ENCODE measurements around the gene SLC27A2.
A peak's percentile ranks its signal among the peaks of the same experiment; 100 is the strongest.

SLC27A2 gene

DNA sequence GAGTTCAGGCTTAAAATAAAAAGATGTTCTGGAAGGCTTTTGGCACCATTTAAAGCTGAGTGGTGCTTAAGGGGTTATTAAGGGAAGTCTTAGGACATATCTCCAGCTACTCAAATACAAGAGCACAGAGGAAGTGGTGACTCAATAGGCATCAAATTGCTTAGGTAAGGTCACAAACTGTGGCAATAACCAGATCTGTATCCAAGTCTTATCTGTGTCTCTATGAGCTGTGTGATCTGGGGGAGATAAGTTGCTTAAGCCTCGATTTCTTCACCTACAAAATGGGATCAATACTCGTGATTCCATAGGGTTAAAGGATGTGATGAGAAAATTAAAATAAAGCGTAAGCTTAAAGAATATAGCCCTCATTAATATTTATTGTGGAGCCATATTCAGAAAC, 75.9 kb downstream of the SLC27A2 start:
- DNase-seq (no peak), ATAC-seq (replicated peaks) (no peak)
- H3K4me3 Mint-ChIP-seq = no peak overlapping the region
- H3K4me1 Mint-ChIP-seq (ENCODE audit: low read depth in 2 of 2) = peaks cover 35% of the 10 kb centered on the region in 2 donors
- peaks cover 15% of the 10 kb centered on the region for H3K36me3 Mint-ChIP-seq (ENCODE audit: insufficient read depth)
- H3K27ac Mint-ChIP-seq = no peak overlapping the region
- H3K27me3 Mint-ChIP-seq = no peaks in the 10 kb centered on the region
- H3K9me3 Mint-ChIP-seq = no peaks in the 10 kb centered on the region

DNA sequence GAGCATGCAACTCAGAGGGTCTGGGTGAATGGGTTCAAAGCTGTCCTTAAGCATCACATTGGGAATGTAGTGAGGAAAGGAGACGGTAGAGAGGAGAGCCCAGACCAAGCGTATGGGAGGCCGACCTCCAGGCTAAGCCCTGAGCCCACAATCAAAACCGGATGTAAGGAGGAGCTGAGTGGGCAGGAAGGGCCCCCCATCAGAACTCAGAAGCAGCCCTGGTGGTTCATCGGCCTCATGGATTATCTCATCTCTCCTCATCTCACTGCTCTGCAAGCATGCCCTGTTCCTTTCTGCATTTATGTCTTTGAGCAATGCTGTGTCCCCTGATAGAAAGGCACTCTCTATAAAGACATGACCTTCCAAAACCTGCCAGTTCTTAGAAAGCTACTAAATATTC, 77.3 kb downstream of the SLC27A2 start:
- Mint-ChIP-seq H3K27ac (peak overlapping the region; percentile 82 to 87), H3K4me1 (ENCODE audit: low read depth in 2 of 2) (peaks cover 39 to 40% of the 10 kb centered on the region in 2 donors)

DNA sequence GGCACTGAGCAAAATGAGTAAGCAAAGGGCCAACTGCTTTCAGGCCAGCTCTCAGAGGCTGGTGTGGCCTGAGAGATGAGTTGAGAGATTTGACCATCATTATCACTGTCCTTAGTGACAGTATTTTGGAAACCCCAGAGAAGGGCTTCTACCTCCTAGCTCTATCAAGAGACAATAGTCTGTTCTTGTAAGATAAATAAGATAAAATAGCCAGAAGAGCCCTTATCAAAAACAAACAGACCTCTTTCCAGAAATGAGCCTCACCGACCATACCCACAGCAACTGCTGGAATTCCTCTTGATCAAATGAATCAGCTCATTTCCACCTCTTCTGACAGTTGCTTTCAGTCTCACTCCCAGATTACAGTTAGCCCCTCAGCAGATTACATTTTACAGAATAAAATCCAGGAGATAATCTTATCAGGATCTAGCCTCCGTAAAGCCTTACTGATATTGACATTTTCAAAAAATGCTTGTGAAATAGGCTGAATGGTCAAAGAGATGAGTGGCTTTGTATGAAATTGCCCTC, 79.0 kb downstream of the SLC27A2 start:
- Mint-ChIP-seq H3K9me3 (no peaks in the 10 kb centered on the region), H3K36me3 (ENCODE audit: insufficient read depth) (peaks cover 15% of the 10 kb centered on the region), H3K27ac (peak overlapping the region; percentile 82 to 87), H3K4me1 (ENCODE audit: low read depth in 2 of 2) (peaks cover 39 to 41% of the 10 kb centered on the region in 2 donors), H3K27me3 (no peaks in the 10 kb centered on the region), H3K4me3 (peak overlapping the region; percentile 46 to 58)
- no peak for ATAC-seq (replicated peaks)
- no peak for DNase-seq

More for the DNA sequence above, 77.3 kb downstream of the SLC27A2 start:
- Mint-ChIP-seq H3K9me3 (no peaks in the 10 kb centered on the region), H3K36me3 (ENCODE audit: insufficient read depth) (peaks cover 15% of the 10 kb centered on the region), H3K27me3 (no peaks in the 10 kb centered on the region), H3K4me3 (peak overlapping the region; percentile 2 to 46)
- DNase-seq = no peak
- ATAC-seq (replicated peaks) = no peak

DNA sequence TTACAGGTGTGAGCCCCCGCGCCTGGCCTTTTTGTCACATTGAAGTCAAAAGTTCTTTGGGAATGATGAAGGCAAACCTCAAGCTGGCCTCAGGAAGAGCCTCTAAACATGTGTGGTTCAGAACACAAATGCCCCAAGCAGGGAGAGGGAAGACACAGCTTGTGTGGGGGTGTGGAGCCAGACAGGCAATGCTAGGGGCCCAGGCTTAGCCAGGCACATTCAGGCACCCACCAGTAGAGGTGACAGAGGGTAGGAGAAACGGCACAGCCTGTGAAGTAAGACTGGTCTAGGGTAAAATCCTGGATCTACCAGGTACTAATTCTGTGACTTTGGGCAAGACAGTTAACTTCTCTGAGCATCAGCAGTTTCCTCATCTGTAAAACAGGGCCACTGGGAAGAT, 80.0 kb downstream of the SLC27A2 start:
- peak overlapping the region; percentile 19 to 47 for H3K4me3 Mint-ChIP-seq
- no peaks in the 10 kb centered on the region for H3K27me3 Mint-ChIP-seq
- peaks cover 15% of the 10 kb centered on the region for H3K36me3 Mint-ChIP-seq (ENCODE audit: insufficient read depth)
- peaks cover 39 to 41% of the 10 kb centered on the region in 2 donors for H3K4me1 Mint-ChIP-seq (ENCODE audit: low read depth in 2 of 2)
- ATAC-seq (replicated peaks) (peak; percentile 41), DNase-seq (peak in 1 of 3 experiments; percentile 29)
- no peaks in the 10 kb centered on the region for H3K9me3 Mint-ChIP-seq
- peak overlapping the region; percentile 82 to 87 for H3K27ac Mint-ChIP-seq

DNA sequence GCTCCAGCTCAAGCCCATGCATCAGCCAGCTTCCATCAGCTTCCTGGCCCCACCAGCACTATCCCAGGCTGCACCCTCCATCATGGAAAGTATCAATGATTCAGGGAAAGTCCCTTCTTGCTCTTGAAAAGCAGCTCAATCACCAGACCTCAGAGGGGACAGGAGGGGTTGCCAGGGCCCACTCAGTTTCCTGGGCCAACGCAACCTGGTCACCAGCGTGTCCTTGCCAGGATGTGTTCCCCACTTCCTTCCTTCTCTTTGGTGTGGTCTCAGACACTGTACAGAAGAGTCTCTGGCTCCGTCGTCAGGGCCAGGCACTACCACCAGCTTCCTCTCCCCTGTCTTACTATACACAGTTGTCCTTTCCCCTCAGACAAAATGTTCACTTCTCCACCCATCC, 80.5 kb downstream of the SLC27A2 start:
- Mint-ChIP-seq H3K36me3 (ENCODE audit: insufficient read depth) (peaks cover 15% of the 10 kb centered on the region), H3K9me3 (no peaks in the 10 kb centered on the region), H3K27ac (peak overlapping the region; percentile 82 to 87), H3K4me1 (ENCODE audit: low read depth in 2 of 2) (peaks cover 39 to 41% of the 10 kb centered on the region in 2 donors), H3K27me3 (no peaks in the 10 kb centered on the region), H3K4me3 (peak overlapping the region; percentile 19 to 47)
- DNase-seq (peak; percentile 62 to 65 (median 64)), ATAC-seq (replicated peaks) (peak; percentile 86)

DNA sequence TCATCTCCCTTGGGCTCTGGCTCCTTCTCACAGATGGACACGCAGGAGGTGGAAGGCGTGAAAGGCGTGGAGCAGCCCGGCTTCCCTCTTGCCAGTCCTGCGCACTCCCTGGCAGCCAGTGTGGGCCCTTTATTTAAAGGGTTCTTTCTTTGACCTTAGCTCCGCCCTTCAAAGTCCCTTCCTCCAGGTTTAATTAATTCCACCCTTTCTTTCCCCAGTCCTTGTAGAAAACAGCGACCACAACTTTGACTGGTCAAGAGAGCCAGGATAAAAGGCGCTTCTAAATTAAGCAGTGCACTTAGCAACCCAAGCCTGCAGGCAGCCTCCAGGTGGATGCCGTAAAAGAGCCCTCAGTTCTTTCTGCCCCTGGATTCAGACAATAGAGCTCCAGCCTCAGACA, 83.6 kb downstream of the SLC27A2 start, which contains the start of gene HDC:
HDC (minus strand) TSS at position 107 of the 400 bp plus-strand sequence; CDS start at position 4, 103 bp downstream.
- DNase-seq = no peak
- Mint-ChIP-seq H3K27ac (peak within 1 kb of the TSS in 1 of 2 donors; percentile 87), H3K9me3 (no peaks in the 10 kb centered on the region), H3K27me3 (no peaks in the 10 kb centered on the region), H3K36me3 (ENCODE audit: insufficient read depth) (peaks cover 10% of the 10 kb centered on the region), H3K4me1 (ENCODE audit: low read depth in 2 of 2) (peaks cover 24 to 26% of the 10 kb centered on the region in 2 donors), H3K4me3 (no peak within 1 kb of the TSS)
- ATAC-seq (replicated peaks) = no peak

DNA sequence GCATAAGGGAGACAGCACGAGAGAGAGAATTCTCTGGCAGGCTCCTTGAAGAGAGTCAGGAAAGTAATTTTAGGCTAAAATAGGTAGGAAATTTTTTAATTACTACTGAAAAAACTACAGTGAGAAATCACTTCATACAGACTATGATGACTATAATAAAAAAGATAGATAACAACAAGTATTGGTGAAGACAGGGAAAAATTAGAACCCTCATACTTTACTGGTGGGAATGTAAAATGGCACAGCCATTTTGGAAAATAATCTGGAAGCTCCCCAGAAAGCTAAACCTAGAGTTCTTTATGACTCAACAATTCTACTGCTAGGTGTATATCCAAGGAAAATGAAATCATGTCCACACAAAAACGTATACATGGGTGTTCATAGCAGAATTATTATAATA, 85.6 kb downstream of the SLC27A2 start:
- ATAC-seq (replicated peaks) (no peak), DNase-seq (no peak)
- Mint-ChIP-seq H3K4me3 (no peak overlapping the region), H3K36me3 (ENCODE audit: insufficient read depth) (peaks cover 3% of the 10 kb centered on the region), H3K4me1 (ENCODE audit: low read depth in 2 of 2) (peaks cover 7 to 10% of the 10 kb centered on the region in 2 donors), H3K9me3 (no peaks in the 10 kb centered on the region), H3K27ac (no peak overlapping the region), H3K27me3 (no peaks in the 10 kb centered on the region)

DNA sequence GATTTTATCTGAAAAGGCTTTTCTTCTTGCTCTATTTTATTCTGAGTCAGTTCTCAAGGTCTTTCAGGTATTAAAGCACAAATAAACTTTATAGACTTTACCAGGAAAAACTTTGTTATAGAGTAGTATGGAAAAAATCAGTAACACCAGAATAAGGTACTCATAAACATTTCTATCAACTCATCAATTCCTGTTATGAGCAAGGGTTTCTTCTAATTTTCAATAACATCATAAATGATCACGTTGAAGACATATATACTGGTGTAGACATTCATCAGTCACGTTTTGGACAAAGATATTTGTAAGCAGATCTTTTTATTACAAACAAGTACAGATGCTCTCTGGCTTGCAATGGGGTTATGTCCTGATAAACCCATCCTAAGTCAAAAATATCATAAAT, 93.1 kb downstream of the SLC27A2 start:
- H3K4me3 Mint-ChIP-seq = no peak overlapping the region
- H3K9me3 Mint-ChIP-seq = no peaks in the 10 kb centered on the region
- DNase-seq = no peak
- no peak for ATAC-seq (replicated peaks)
- H3K27ac Mint-ChIP-seq = no peak overlapping the region
- H3K4me1 Mint-ChIP-seq (ENCODE audit: low read depth in 2 of 2) = no peaks in the 10 kb centered on the region
- no peaks in the 10 kb centered on the region for H3K27me3 Mint-ChIP-seq
- H3K36me3 Mint-ChIP-seq (ENCODE audit: insufficient read depth) = peaks cover 9% of the 10 kb centered on the region

DNA sequence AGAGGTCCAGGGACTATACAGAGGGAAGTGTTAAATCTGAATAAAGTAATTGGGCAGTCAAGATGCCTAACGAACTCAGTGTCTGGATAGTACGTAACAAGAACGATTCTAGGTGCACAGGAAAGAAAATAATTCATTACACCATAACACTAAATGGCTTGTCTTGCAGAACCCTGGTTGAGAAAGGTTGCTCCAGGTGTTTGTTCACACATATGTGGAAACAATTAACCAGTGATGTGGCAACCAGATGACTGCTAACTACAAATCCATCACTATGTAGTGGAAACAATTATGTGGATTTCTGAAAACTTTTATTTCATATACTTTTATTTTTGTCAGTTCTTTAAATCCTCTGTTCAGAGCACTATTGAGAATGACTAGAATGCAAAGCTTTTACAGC, 93.9 kb downstream of the SLC27A2 start:
- Mint-ChIP-seq H3K27me3 (no peaks in the 10 kb centered on the region), H3K27ac (no peak overlapping the region), H3K36me3 (ENCODE audit: insufficient read depth) (peaks cover 9% of the 10 kb centered on the region), H3K9me3 (no peaks in the 10 kb centered on the region), H3K4me1 (ENCODE audit: low read depth in 2 of 2) (no peaks in the 10 kb centered on the region), H3K4me3 (no peak overlapping the region)
- no peak for ATAC-seq (replicated peaks)
- no peak for DNase-seq

DNA sequence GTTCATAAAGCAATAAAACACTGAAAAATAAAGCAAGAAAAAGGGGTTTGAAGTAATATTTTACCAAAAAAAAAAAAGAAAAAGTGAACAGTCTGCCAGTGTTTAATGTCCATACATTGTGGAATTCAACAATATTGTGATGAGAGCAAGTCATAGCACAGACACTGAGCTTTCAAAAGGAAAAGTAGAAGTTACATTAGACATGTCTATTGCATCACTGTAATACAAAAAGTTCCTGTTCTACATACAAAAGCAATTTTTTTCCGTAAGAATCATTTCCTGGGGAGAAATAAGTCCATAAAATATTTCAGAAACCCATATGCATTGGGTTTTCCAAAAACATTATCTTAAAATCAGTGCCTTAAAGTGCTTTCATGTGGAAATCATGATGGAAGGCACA, 95.4 kb downstream of the SLC27A2 start:
- no peak for DNase-seq
- H3K27ac Mint-ChIP-seq = peak overlapping the region in 1 of 2 donors; percentile 55
- no peaks in the 10 kb centered on the region for H3K9me3 Mint-ChIP-seq
- no peaks in the 10 kb centered on the region for H3K4me1 Mint-ChIP-seq (ENCODE audit: low read depth in 2 of 2)
- H3K36me3 Mint-ChIP-seq (ENCODE audit: insufficient read depth) = peaks cover 9% of the 10 kb centered on the region
- H3K4me3 Mint-ChIP-seq = no peak overlapping the region
- no peaks in the 10 kb centered on the region for H3K27me3 Mint-ChIP-seq
- ATAC-seq (replicated peaks) = no peak

DNA sequence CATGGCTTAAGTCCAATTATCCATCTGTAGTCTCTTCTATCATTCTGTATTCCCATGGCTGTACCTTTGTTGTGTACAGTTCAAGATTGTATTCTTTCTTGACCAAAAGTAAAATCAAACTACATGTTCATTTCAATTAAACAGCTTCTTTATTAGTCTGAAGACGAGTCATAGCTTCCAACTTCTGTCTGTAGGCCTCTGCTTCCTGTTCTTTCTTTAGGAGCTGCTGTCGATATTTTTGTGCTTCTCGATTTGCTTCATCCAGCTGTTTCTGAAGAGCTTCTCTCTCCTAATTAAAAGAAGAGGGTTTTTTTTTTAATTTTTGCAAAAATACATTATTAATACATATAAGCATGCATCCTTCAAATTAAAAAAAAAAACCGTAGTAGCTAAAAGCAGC, 96.5 kb downstream of the SLC27A2 start:
- ATAC-seq (replicated peaks) (no peak), DNase-seq (no peak)
- Mint-ChIP-seq H3K9me3 (no peaks in the 10 kb centered on the region), H3K27me3 (no peaks in the 10 kb centered on the region), H3K4me3 (no peak overlapping the region), H3K4me1 (ENCODE audit: low read depth in 2 of 2) (no peaks in the 10 kb centered on the region), H3K36me3 (ENCODE audit: insufficient read depth) (peaks cover 12% of the 10 kb centered on the region), H3K27ac (peak overlapping the region in 1 of 2 donors; percentile 41)

DNA sequence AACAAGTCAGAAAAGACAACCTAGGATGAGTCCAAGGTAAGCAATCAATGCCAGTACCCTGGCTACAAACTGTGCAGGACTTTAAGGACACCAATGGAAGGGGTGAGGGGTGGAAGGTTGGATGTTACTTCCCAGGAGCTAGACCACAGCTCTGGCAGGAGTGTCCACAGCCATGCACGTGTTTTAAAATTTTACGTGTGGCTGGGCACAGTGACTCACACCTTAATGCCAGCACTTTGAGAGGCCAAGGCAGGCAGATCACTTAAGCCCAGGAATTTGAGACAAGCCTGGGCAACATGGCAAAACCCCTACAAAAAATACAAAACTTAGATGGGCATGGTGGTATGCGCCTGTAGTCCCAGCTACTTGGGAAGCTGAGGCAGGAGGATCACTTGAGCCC, 98.3 kb downstream of the SLC27A2 start:
- DNase-seq = no peak
- H3K27me3 Mint-ChIP-seq = no peaks in the 10 kb centered on the region
- no peaks in the 10 kb centered on the region for H3K4me1 Mint-ChIP-seq (ENCODE audit: low read depth in 2 of 2)
- H3K4me3 Mint-ChIP-seq = no peak overlapping the region
- H3K9me3 Mint-ChIP-seq = no peaks in the 10 kb centered on the region
- no peak for ATAC-seq (replicated peaks)
- peaks cover 12% of the 10 kb centered on the region for H3K36me3 Mint-ChIP-seq (ENCODE audit: insufficient read depth)
- H3K27ac Mint-ChIP-seq = no peak overlapping the region

DNA sequence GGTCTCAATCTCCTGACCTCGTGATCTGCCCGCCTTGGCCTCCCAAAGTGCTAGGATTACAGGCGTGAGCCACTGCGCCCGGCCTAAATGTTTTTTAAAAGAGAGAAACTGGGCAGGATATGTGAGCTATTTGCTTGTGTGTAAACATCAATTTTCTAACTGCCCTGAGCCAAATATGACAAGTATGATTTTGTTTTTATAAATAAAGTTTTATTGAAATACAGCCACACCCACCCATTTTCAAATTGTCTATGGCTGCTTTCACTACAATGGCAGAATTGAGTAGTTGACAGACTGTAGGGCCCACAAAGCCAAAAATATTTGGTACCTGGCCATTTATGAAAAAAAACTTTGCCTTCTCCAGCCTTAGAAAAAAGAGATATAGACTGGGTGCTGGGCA, 99.4 kb downstream of the SLC27A2 start:
- ATAC-seq (replicated peaks) = no peak
- H3K9me3 Mint-ChIP-seq = no peaks in the 10 kb centered on the region
- H3K4me1 Mint-ChIP-seq (ENCODE audit: low read depth in 2 of 2) = no peaks in the 10 kb centered on the region
- no peak overlapping the region for H3K4me3 Mint-ChIP-seq
- H3K36me3 Mint-ChIP-seq (ENCODE audit: insufficient read depth) = peaks cover 16% of the 10 kb centered on the region
- H3K27ac Mint-ChIP-seq = no peak overlapping the region
- H3K27me3 Mint-ChIP-seq = no peaks in the 10 kb centered on the region
- DNase-seq = no peak
